Endothelial cell of umbilical vein (primary cell): Measurements from ENCODE around the gene GAK. TPM values are rescaled to one million over a fixed set of nuclear protein-coding genes. Genes with fewer than 3 reads are reported as not detected.

Source experiments
- BruUV-seq: library from RNA; stranded (reverse); fragments of 400-500 nt; replicated peaks from 2 replicates; lab custom pipeline; 2021; lab: Mats Ljungman, UMichigan
- CTCF ChIA-PET: fragments of 300-600, 350-600 bp; sonication (Branson Sonifier 250); formaldehyde crosslinking; loops from one replicate; lab custom pipeline; 2021; ENCODE audit warnings: antibody characterized with exemption, inconsistent platforms; lab: Charles Lee
- POLR2A ChIA-PET: fragments of 300-600, 350-600 bp; sonication (Branson Sonifier 250); formaldehyde crosslinking; loops from one replicate; lab custom pipeline; 2021; ENCODE audit warnings: antibody characterized with exemption, inconsistent platforms; lab: Charles Lee
- DNase-seq: peaks from one replicate; pipeline ENCODE4 v3.0.0-alpha.2; 2011; ENCODE audit warnings: low read depth, low spot score
- FAIRE-seq: peaks from 2 replicates; lab custom pipeline; 2011; peaks lifted over from hg19 to GRCh38; lab: Jason Lieb, UNC
- H2AFZ ChIP-seq: 2 replicates; pipeline ENCODE4 v1.6.0; 2012; ENCODE audit warnings: low read depth, low read length, control low read depth, inconsistent platforms
- H3K27ac ChIP-seq: 2 replicates; pipeline ENCODE4 v1.5.1; 2011; ENCODE audit warnings: low read depth, mild to moderate bottlenecking, control low read depth, low read length, moderate library complexity; ENCODE audit not compliant: insufficient read depth
- H3K27me3 ChIP-seq, 2 experiments: 2 replicates each; pipeline versions ENCODE4 v1.6.0 to v1.6.1; 2011; ENCODE audit warnings: low read length in 2 of 2, mixed read lengths in 1 of 2; ENCODE audit not compliant: control insufficient read depth in 2 of 2, insufficient read depth in 2 of 2
- H3K36me3 ChIP-seq, 2 experiments: 2 replicates in 1 of 2; 3 replicates in 1 of 2; pipeline ENCODE4 v1.5.1; 2011; ENCODE audit warnings: low read length in 2 of 2, mild to moderate bottlenecking in 1 of 2, moderate library complexity in 1 of 2; ENCODE audit not compliant: control insufficient read depth in 2 of 2, insufficient read depth in 2 of 2; ENCODE audit errors: extremely low read depth in 1 of 2
- H3K4me1 ChIP-seq: 3 replicates; pipeline ENCODE4 v1.5.1; 2011; ENCODE audit warnings: mild to moderate bottlenecking, low read length; ENCODE audit not compliant: control insufficient read depth, insufficient read depth; ENCODE audit errors: extremely low read depth
- H3K4me2 ChIP-seq: 2 replicates; pipeline ENCODE4 v1.6.1; 2011; ENCODE audit warnings: low read length, control low read depth, mixed read lengths; ENCODE audit not compliant: insufficient read depth
- H3K4me3 ChIP-seq, 3 experiments: fragments of 200-600 bp in 1 of 3; sonication (generic), shearing (Covaris generic) in 1 of 3; replicated peaks in 1 of 3; 2 replicates each; pipeline ENCODE4 v1.5.1; 2011 to 2016; ENCODE audit warnings: control low read depth in 3 of 3, low read length in 3 of 3, mild to moderate bottlenecking in 2 of 3, inconsistent platforms in 1 of 3, low read depth in 1 of 3, moderate library complexity in 1 of 3; ENCODE audit not compliant: insufficient read depth in 1 of 3
- H3K79me2 ChIP-seq: 2 replicates; pipeline ENCODE4 v1.6.0; 2012; ENCODE audit warnings: low read length, inconsistent platforms; ENCODE audit not compliant: control insufficient read depth, insufficient read depth
- H3K9ac ChIP-seq: replicated peaks from 2 replicates; pipeline ENCODE3; 2011; ENCODE audit warnings: low read length, control low read depth; ENCODE audit not compliant: insufficient read depth; ENCODE audit errors: extremely low read depth
- H3K9me1 ChIP-seq: replicated peaks from 3 replicates; pipeline ENCODE4 v1.6.0; 2011; ENCODE audit warnings: mild to moderate bottlenecking, low read length; ENCODE audit not compliant: control insufficient read depth, insufficient read depth; ENCODE audit errors: extremely low read depth
- H3K9me3 ChIP-seq: replicated peaks from 2 replicates; pipeline ENCODE4 v1.5.1; 2012; ENCODE audit warnings: low read length, inconsistent platforms; ENCODE audit not compliant: control insufficient read depth, insufficient read depth
- H4K20me1 ChIP-seq: replicated peaks from 2 replicates; pipeline ENCODE3; 2011; ENCODE audit warnings: mild to moderate bottlenecking, low read length; ENCODE audit not compliant: control insufficient read depth, insufficient read depth; ENCODE audit errors: extremely low read depth
- CTCF ChIP-seq, 2 donors: IDR thresholded peaks; 1 replicate in 1 of 2; 2 replicates in 1 of 2; pipeline ENCODE4 v1.5.1; 2011; ENCODE audit warnings: low read length in 2 of 2, mild to moderate bottlenecking in 2 of 2, moderate library complexity in 2 of 2, control low read depth in 1 of 2, inconsistent platforms in 1 of 2, low read depth in 1 of 2; ENCODE audit not compliant: insufficient read depth in 1 of 2; ENCODE audit errors: extremely low read depth in 1 of 2
- EZH2 ChIP-seq: IDR thresholded peaks from 2 replicates; pipeline ENCODE4 v1.6.1; 2012; ENCODE audit warnings: borderline replicate concordance, low read depth, mild to moderate bottlenecking, moderate library complexity, low read length, inconsistent platforms; ENCODE audit not compliant: severe bottlenecking
- FOS ChIP-seq: IDR thresholded peaks from 2 replicates; pipeline ENCODE4 v1.6.1; 2011; ENCODE audit warnings: mild to moderate bottlenecking, low read length, moderate library complexity, borderline replicate concordance; ENCODE audit not compliant: insufficient read depth
- GATA2 ChIP-seq: IDR thresholded peaks from 2 replicates; pipeline ENCODE4 v1.7.0; 2011; ENCODE audit warnings: low read depth, mild to moderate bottlenecking, moderate library complexity, mixed read lengths, low read length; ENCODE audit not compliant: insufficient read length, insufficient read depth
- JUN ChIP-seq: IDR thresholded peaks from 2 replicates; pipeline ENCODE4 v1.6.1; 2011; ENCODE audit warnings: borderline replicate concordance, low read depth; ENCODE audit not compliant: insufficient read length, insufficient read depth
- MAX ChIP-seq: IDR thresholded peaks from 2 replicates; pipeline ENCODE4 v1.6.1; 2011; ENCODE audit not compliant: insufficient read depth, insufficient read length
- MYC ChIP-seq: IDR thresholded peaks from one replicate; pipeline ENCODE4 v1.6.1; 2011; ENCODE audit warnings: mild to moderate bottlenecking, low read depth, low read length
- POLR2A ChIP-seq: IDR thresholded peaks from 2 replicates; pipeline ENCODE4 v1.6.1; 2012; ENCODE audit warnings: low read depth, mild to moderate bottlenecking, control low read depth, low read length
- POLR2AphosphoS5 ChIP-seq: IDR thresholded peaks from 2 replicates; pipeline ENCODE4 v1.6.1; 2012; ENCODE audit warnings: low read depth, mild to moderate bottlenecking, control low read depth, low read length, moderate library complexity; ENCODE audit not compliant: insufficient read depth
- dilution Hi-C: fragments of 300-500 bp; cut with MboI; formaldehyde crosslinking; loops from one replicate; pipeline ENCODE4 v1.15.0; 2019; ENCODE audit warnings: low sequenced_read_pairs; ENCODE audit not compliant: extremely low pct_ligation_motif_present
- intact Hi-C: fragments of 100-400 bp; cut with micrococcal nuclease; formaldehyde crosslinking; loops from one replicate; pipeline ENCODE4 v1.10.0; 2022
- polyA plus RNA-seq, 4 experiments: library from polyadenylated mRNA; depleted of rRNA in 3 of 4; stranded (reverse) in 3 of 4; unstranded in 1 of 4; fragments of >200 nt; gene quantifications; 2 replicates each; pipeline versions ENCODE4 v1.2.1 to v1.2.3, GENCODE V29; 2011 to 2012; ENCODE audit warnings: missing spikeins in 1 of 4
- total RNA-seq: library from RNA; stranded (reverse); gene quantifications from 2 replicates; pipeline ENCODE4 v1.2.3, GENCODE V29; 2021

Gene GAK
- total and polyA plus RNA-seq, 2 donors (not counting 3 experiments of a cell fraction or from before 2014, with no cell fraction given) = 49.6 to 109 TPM

GRCh38 chr4:960140-960635, 28.1 kb upstream of the GAK start:
- Histone ChIP-seq H4K20me1 (no peaks in the 10 kb centered on the region), H3K27ac (no peak overlapping the region), H3K4me1 (no peaks in the 10 kb centered on the region), H3K9me1 (no peaks in the 10 kb centered on the region), H3K27me3 (no peaks in the 10 kb centered on the region), H3K36me3 (peaks cover 0 to 21% of the 10 kb centered on the region in 2 experiments), H3K4me3 (no peak overlapping the region), H3K79me2 (no peaks in the 10 kb centered on the region), H3K9me3 (no peaks in the 10 kb centered on the region), H2AFZ (no peak overlapping the region), H3K9ac (no peak overlapping the region), H3K4me2 (no peak overlapping the region)
- dilution Hi-C loops (no loop called here), intact Hi-C loops (no loop called here)
- no peak for DNase-seq
- no TSS peak for BruUV-seq
- TF ChIP-seq MYC (no peak), CTCF (IDR thresholded peaks at IDR 0.05; ENCODE audit: extremely low read depth in 1 of 2, insufficient read depth in 1 of 2, low read depth in 1 of 2, low read length in 2 of 2) (no peak), GATA2 (no peak), MAX (no peak), JUN (no peak), FOS (no peak), EZH2 (no peak), POLR2A (no peak), POLR2AphosphoS5 (no peak)
- ChIA-PET POLR2A (no interaction called here), CTCF (no interaction called here)
- no peak for FAIRE-seq
